PC-3 (cell line): ENCODE data around the gene PNMA6E.

Experiments
- CTCF ChIP-seq: fragments of 300-600 bp; sonication (generic); conservative IDR thresholded peaks from 2 replicates; pipeline ENCODE4 v1.5.1; 2017; ENCODE audit warnings: antibody characterized with exemption, low read depth, mild to moderate bottlenecking, low read length
- EZH2 ChIP-seq: fragments of 300-600 bp; sonication (generic); IDR thresholded peaks from one replicate; pipeline ENCODE4 v1.6.1; 2017; ENCODE audit warnings: antibody characterized with exemption, mild to moderate bottlenecking, low read length; ENCODE audit not compliant: unreplicated experiment

GRCh38 chrX:153396320-153397195 is 4.6 kb downstream of the PNMA6E start:
- TF ChIP-seq CTCF, result no peak
- TF ChIP-seq EZH2, result no peak
